SK-N-SH treated with all-trans-retinoic acid at 6 μM for 48 hours (cell line): ENCODE results near the gene GORASP1.

Experiments used
- ATAC-seq: fragments of 200-7000 bp; cut with Tn5 transposase; 3 replicates; pipeline ENCODE4 v1.9.1; 2020; ENCODE audit warnings: mild to moderate bottlenecking, moderate library complexity
- ARNTL ChIP-seq: fragments of 450-650 bp; formaldehyde crosslinking; IDR thresholded peaks from 2 replicates; pipeline ENCODE4 v1.5.0; 2020; ENCODE audit warnings: low read depth, mild to moderate bottlenecking, moderate library complexity, borderline replicate concordance
- BACH2 ChIP-seq: fragments of 250-450 bp; sonication (Bioruptor Pico); IDR thresholded peaks from 2 replicates; pipeline ENCODE4 v1.9.0; 2021; ENCODE audit warnings: mild to moderate bottlenecking, borderline replicate concordance
- CSDC2 ChIP-seq: fragments of 250-450 bp; sonication (Bioruptor Pico); IDR thresholded peaks from 2 replicates; pipeline ENCODE4 v1.5.0; 2020; ENCODE audit warnings: mild to moderate bottlenecking, moderate library complexity
- ESRRG ChIP-seq: fragments of 250-450 bp; sonication (Bioruptor Pico); IDR thresholded peaks from 2 replicates; pipeline ENCODE4 v1.6.1; 2021; ENCODE audit warnings: mild to moderate bottlenecking
- GLIS3 ChIP-seq: fragments of 250-450 bp; sonication (Bioruptor Pico); IDR thresholded peaks from 2 replicates; pipeline ENCODE4 v1.5.0; 2020; ENCODE audit warnings: mild to moderate bottlenecking, moderate library complexity
- ISL1 ChIP-seq: fragments of 250-450 bp; sonication (Bioruptor Pico); IDR thresholded peaks from 2 replicates; pipeline ENCODE4 v2.1.2; 2022; ENCODE audit warnings: mild to moderate bottlenecking, moderate library complexity
- OSR1 ChIP-seq: fragments of 250-450 bp; sonication (Bioruptor Pico); IDR thresholded peaks from 2 replicates; pipeline ENCODE4 v1.8.0; 2022; ENCODE audit warnings: moderate library complexity, mild to moderate bottlenecking, inconsistent platforms
- PPARA ChIP-seq: fragments of 250-450 bp; sonication (Bioruptor Pico); IDR thresholded peaks from 2 replicates; pipeline ENCODE4 v1.5.0; 2020; ENCODE audit warnings: mild to moderate bottlenecking, borderline replicate concordance
- RARB ChIP-seq: fragments of 250-450 bp; sonication (Bioruptor Pico); IDR thresholded peaks from 2 replicates; pipeline ENCODE4 v1.8.0; 2021; ENCODE audit warnings: mild to moderate bottlenecking, moderate library complexity
- TCF4 ChIP-seq: fragments of 250-450 bp; sonication (Bioruptor Pico); IDR thresholded peaks from 2 replicates; pipeline ENCODE4 v1.8.0; 2021; ENCODE audit warnings: mild to moderate bottlenecking, moderate library complexity, borderline replicate concordance
- TOX ChIP-seq: fragments of 250-450 bp; sonication (Bioruptor Pico); IDR thresholded peaks from 2 replicates; pipeline ENCODE4 v1.8.0; 2021; ENCODE audit warnings: mild to moderate bottlenecking, moderate library complexity, borderline replicate concordance
- ZC3H10 ChIP-seq: fragments of 250-450 bp; sonication (Bioruptor Pico); IDR thresholded peaks from 2 replicates; pipeline ENCODE4 v1.5.1; 2021; ENCODE audit warnings: mild to moderate bottlenecking, moderate library complexity
- ZFP3 ChIP-seq: fragments of 250-450 bp; sonication (Bioruptor Pico); IDR thresholded peaks from 2 replicates; pipeline ENCODE4 v1.5.0; 2020; ENCODE audit warnings: mild to moderate bottlenecking, moderate library complexity
- ZFP30 ChIP-seq: fragments of 450-650 bp; formaldehyde crosslinking; IDR thresholded peaks from 2 replicates; pipeline ENCODE4 v1.5.0; 2022; ENCODE audit warnings: mild to moderate bottlenecking, moderate library complexity
- ZNF565 ChIP-seq: fragments of 450-650 bp; formaldehyde crosslinking; conservative IDR thresholded peaks from 2 replicates; pipeline ENCODE4 v1.5.0; 2020; ENCODE audit warnings: low read depth, mild to moderate bottlenecking, moderate library complexity
- ZNF70 ChIP-seq: fragments of 450-650 bp; formaldehyde crosslinking; IDR thresholded peaks from 2 replicates; pipeline ENCODE4 v1.5.0; 2020; ENCODE audit warnings: mild to moderate bottlenecking, moderate library complexity
- ZNF8 ChIP-seq: fragments of 450-650 bp; formaldehyde crosslinking; IDR thresholded peaks from 2 replicates; pipeline ENCODE4 v1.5.0; 2020; ENCODE audit warnings: mild to moderate bottlenecking, moderate library complexity
- TF ChIP-seq, protein P1 (sequence below): fragments of 250-450 bp; sonication (Bioruptor Pico); IDR thresholded peaks from 2 replicates; pipeline ENCODE4 v1.5.0; 2020; ENCODE audit warnings: mild to moderate bottlenecking, moderate library complexity
- TF ChIP-seq, protein P2 (sequence below): fragments of 250-450 bp; sonication (Bioruptor Pico); IDR thresholded peaks from 2 replicates; pipeline ENCODE4 v1.8.0; 2020; ENCODE audit warnings: mild to moderate bottlenecking, moderate library complexity, borderline replicate concordance
- TF ChIP-seq, protein P3 (sequence below): fragments of 250-450 bp; sonication (Bioruptor Pico); IDR thresholded peaks from 2 replicates; pipeline ENCODE4 v1.5.1; 2020; ENCODE audit warnings: low read depth, mild to moderate bottlenecking, moderate library complexity
- TF ChIP-seq, protein P4 (sequence below): fragments of 250-450 bp; sonication (Bioruptor Pico); IDR thresholded peaks from 2 replicates; pipeline ENCODE4 v1.5.1; 2021; ENCODE audit warnings: mild to moderate bottlenecking, moderate library complexity
- TF ChIP-seq, protein P5 (sequence below): fragments of 250-450 bp; sonication (Bioruptor Pico); IDR thresholded peaks from 2 replicates; pipeline ENCODE4 v1.8.0; 2021; ENCODE audit warnings: low read depth, mild to moderate bottlenecking, moderate library complexity, borderline replicate concordance

The GORASP1 gene

DNA sequence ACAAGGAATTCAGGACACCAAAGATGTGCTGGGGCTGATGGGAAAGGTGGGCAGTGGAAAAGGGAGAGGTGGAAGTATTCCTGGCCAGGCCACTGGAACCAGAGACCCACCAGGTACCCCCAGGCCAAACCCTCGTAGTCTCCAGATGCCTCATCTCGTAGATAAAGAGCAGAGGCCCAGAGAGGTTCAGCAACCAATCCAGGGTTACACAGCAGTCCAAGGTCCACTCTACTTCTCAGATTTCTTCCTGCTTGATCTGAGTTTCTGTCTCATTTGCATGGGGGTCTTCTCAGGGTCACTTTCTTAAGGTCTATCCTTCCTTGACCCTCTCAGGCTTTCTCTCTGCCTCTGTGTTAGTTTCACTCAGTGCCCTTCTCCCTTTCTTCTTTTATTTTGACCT is 5.1 kb upstream of the GORASP1 start (continued):
- TF ChIP-seq, protein P1, sequence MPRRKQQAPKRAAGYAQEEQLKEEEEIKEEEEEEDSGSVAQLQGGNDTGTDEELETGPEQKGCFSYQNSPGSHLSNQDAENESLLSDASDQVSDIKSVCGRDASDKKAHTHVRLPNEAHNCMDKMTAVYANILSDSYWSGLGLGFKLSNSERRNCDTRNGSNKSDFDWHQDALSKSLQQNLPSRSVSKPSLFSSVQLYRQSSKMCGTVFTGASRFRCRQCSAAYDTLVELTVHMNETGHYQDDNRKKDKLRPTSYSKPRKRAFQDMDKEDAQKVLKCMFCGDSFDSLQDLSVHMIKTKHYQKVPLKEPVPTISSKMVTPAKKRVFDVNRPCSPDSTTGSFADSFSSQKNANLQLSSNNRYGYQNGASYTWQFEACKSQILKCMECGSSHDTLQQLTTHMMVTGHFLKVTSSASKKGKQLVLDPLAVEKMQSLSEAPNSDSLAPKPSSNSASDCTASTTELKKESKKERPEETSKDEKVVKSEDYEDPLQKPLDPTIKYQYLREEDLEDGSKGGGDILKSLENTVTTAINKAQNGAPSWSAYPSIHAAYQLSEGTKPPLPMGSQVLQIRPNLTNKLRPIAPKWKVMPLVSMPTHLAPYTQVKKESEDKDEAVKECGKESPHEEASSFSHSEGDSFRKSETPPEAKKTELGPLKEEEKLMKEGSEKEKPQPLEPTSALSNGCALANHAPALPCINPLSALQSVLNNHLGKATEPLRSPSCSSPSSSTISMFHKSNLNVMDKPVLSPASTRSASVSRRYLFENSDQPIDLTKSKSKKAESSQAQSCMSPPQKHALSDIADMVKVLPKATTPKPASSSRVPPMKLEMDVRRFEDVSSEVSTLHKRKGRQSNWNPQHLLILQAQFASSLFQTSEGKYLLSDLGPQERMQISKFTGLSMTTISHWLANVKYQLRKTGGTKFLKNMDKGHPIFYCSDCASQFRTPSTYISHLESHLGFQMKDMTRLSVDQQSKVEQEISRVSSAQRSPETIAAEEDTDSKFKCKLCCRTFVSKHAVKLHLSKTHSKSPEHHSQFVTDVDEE (CRISPR knock-in tag): no peak
- TF ChIP-seq ZFP3 (CRISPR knock-in tag) (no peak), ISL1 (CRISPR knock-in tag) (no peak), PPARA (no peak), ZFP30 (CRISPR knock-in tag) (no peak), CSDC2 (CRISPR knock-in tag) (no peak)

DNA sequence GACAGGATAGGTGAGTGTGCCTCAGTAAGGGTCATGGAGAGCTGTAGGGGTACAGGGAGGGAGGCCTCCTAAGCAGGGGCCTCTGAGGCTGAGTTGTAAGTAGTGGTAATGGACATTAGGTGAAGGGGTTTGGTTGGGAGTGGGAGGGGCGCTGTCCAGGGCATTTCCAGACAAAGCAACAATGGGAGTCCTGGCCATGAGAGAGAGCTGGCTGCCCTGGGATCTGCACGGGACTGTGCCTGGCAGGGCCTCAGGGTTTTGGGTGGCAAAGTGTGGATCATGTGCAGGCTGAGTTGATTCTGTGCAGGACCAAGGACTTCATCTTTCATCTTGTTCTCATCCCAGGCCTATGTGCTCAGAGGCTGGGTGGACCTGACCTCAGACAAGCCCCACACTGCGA is 4.7 kb upstream of the GORASP1 start:
- no peak for TF ChIP-seq OSR1
- TF ChIP-seq GLIS3 (CRISPR knock-in tag): no peak
- no peak for TF ChIP-seq ZFP3 (CRISPR knock-in tag)
- no peak for TF ChIP-seq ZFP30 (CRISPR knock-in tag)
- TF ChIP-seq PPARA: no peak
- TF ChIP-seq CSDC2 (CRISPR knock-in tag): no peak
- no peak for TF ChIP-seq ARNTL (CRISPR knock-in tag)
- TF ChIP-seq RARB (CRISPR knock-in tag): no peak
- TF ChIP-seq, protein P2, sequence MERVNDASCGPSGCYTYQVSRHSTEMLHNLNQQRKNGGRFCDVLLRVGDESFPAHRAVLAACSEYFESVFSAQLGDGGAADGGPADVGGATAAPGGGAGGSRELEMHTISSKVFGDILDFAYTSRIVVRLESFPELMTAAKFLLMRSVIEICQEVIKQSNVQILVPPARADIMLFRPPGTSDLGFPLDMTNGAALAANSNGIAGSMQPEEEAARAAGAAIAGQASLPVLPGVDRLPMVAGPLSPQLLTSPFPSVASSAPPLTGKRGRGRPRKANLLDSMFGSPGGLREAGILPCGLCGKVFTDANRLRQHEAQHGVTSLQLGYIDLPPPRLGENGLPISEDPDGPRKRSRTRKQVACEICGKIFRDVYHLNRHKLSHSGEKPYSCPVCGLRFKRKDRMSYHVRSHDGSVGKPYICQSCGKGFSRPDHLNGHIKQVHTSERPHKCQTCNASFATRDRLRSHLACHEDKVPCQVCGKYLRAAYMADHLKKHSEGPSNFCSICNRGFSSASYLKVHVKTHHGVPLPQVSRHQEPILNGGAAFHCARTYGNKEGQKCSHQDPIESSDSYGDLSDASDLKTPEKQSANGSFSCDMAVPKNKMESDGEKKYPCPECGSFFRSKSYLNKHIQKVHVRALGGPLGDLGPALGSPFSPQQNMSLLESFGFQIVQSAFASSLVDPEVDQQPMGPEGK: no peak
- ATAC-seq: no peak

DNA sequence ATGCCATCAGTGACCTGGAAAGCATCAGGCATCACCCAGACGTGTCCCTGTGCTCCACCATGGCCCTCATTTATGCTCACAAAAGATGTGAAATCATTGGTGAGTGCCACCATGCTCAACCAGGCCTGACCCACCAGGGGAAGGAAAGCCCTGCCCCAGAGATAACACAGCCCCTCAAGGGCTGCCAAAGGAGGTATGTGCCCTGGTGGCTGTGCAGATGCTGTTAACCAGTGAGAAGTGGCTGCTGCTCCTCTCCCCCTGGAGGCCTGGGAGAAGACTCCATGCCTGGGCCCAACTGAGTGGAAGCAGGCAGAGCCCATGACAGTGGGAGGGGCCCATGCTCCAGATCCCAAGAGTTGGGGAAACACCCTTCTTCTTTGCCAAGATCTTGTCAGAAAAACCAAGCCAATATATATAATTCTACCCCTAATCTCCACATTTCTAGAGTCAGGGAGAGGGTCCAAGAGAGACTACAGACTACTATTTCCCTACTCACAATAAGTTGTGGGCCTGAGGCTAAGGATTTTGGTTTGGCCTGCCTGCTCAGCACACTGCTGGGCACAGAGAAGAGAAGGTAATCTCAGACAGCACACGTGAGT is 2.7 kb upstream of the GORASP1 start:
- TF ChIP-seq, protein P2: no peak
- TF ChIP-seq, protein P3, sequence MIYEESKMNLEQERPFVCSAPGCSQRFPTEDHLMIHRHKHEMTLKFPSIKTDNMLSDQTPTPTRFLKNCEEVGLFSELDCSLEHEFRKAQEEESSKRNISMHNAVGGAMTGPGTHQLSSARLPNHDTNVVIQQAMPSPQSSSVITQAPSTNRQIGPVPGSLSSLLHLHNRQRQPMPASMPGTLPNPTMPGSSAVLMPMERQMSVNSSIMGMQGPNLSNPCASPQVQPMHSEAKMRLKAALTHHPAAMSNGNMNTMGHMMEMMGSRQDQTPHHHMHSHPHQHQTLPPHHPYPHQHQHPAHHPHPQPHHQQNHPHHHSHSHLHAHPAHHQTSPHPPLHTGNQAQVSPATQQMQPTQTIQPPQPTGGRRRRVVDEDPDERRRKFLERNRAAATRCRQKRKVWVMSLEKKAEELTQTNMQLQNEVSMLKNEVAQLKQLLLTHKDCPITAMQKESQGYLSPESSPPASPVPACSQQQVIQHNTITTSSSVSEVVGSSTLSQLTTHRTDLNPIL (CRISPR knock-in tag): no peak
- TF ChIP-seq ZNF565 (CRISPR knock-in tag) (no peak), BACH2 (CRISPR knock-in tag) (no peak), PPARA (no peak), CSDC2 (CRISPR knock-in tag) (no peak), ESRRG (CRISPR knock-in tag) (no peak), ZFP30 (CRISPR knock-in tag) (no peak), TCF4 (no peak), ZNF8 (CRISPR knock-in tag) (no peak), ZNF70 (CRISPR knock-in tag) (no peak), RARB (CRISPR knock-in tag) (no peak), GLIS3 (CRISPR knock-in tag) (no peak), ZC3H10 (CRISPR knock-in tag) (no peak), ISL1 (CRISPR knock-in tag) (no peak), TOX (CRISPR knock-in tag) (no peak)
- TF ChIP-seq, protein P4, sequence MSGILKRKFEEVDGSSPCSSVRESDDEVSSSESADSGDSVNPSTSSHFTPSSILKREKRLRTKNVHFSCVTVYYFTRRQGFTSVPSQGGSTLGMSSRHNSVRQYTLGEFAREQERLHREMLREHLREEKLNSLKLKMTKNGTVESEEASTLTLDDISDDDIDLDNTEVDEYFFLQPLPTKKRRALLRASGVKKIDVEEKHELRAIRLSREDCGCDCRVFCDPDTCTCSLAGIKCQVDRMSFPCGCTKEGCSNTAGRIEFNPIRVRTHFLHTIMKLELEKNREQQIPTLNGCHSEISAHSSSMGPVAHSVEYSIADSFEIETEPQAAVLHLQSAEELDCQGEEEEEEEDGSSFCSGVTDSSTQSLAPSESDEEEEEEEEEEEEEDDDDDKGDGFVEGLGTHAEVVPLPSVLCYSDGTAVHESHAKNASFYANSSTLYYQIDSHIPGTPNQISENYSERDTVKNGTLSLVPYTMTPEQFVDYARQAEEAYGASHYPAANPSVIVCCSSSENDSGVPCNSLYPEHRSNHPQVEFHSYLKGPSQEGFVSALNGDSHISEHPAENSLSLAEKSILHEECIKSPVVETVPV (CRISPR knock-in tag): no peak
- TF ChIP-seq, protein P5, sequence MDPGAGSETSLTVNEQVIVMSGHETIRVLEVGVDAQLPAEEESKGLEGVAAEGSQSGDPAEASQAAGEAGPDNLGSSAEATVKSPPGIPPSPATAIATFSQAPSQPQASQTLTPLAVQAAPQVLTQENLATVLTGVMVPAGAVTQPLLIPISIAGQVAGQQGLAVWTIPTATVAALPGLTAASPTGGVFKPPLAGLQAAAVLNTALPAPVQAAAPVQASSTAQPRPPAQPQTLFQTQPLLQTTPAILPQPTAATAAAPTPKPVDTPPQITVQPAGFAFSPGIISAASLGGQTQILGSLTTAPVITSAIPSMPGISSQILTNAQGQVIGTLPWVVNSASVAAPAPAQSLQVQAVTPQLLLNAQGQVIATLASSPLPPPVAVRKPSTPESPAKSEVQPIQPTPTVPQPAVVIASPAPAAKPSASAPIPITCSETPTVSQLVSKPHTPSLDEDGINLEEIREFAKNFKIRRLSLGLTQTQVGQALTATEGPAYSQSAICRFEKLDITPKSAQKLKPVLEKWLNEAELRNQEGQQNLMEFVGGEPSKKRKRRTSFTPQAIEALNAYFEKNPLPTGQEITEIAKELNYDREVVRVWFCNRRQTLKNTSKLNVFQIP (CRISPR knock-in tag): no peak
- TF ChIP-seq, protein P1 (CRISPR knock-in tag): no peak
- no peak for ATAC-seq
